Left ventricle myocardium inferior (tissue), 1 donor: ENCODE results near the gene XRN2. TPM values are rescaled to one million over a fixed set of nuclear protein-coding genes. Genes with fewer than 3 reads are reported as not detected.

Experiments used
- DNase-seq: peaks from one replicate; pipeline ENCODE4 v3.0.0-alpha.2; 2020
- H3K27ac ChIP-seq: fragments of 200-600 bp; replicated peaks from 2 replicates; pipeline ENCODE4 v1.8.0; 2021
- H3K27me3 ChIP-seq: fragments of 200-600 bp; 2 replicates; pipeline ENCODE4 v1.8.0; 2021; ENCODE audit warnings: low read depth
- H3K36me3 ChIP-seq: fragments of 200-600 bp; 2 replicates; pipeline ENCODE4 v1.8.0; 2021
- H3K4me1 ChIP-seq: fragments of 200-600 bp; 2 replicates; pipeline ENCODE4 v1.8.0; 2021
- H3K4me3 ChIP-seq: fragments of 200-600 bp; 2 replicates; pipeline ENCODE4 v1.8.0; 2021; ENCODE audit warnings: mild to moderate bottlenecking, moderate library complexity
- H3K9me3 ChIP-seq: fragments of 200-600 bp; replicated peaks from 2 replicates; pipeline ENCODE4 v1.8.0; 2021
- CTCF ChIP-seq: fragments of 200-600 bp; IDR thresholded peaks from 2 replicates; pipeline ENCODE4 v1.8.0; 2021; ENCODE audit warnings: antibody characterized with exemption, mild to moderate bottlenecking, borderline replicate concordance
- intact Hi-C: fragments of 100-400 bp; cut with micrococcal nuclease; formaldehyde crosslinking; loops from one replicate; pipeline ENCODE4 v1.11.0; 2022
- total RNA-seq: library from RNA; stranded (reverse); fragmentation: NEBNext Ultra II Directional; extraction: Animal tissue kit (Norgen Biotek cat#: 25700); gene quantifications from one replicate; pipeline ENCODE4 v1.2.1, GENCODE V29; 2021
- donor health status: DM: no; HTN: yes; CAD: no; lungs with severe emphysema.

Gene XRN2
- total RNA-seq, 1 donor from 2014 or later: 33.7 TPM

DNA sequence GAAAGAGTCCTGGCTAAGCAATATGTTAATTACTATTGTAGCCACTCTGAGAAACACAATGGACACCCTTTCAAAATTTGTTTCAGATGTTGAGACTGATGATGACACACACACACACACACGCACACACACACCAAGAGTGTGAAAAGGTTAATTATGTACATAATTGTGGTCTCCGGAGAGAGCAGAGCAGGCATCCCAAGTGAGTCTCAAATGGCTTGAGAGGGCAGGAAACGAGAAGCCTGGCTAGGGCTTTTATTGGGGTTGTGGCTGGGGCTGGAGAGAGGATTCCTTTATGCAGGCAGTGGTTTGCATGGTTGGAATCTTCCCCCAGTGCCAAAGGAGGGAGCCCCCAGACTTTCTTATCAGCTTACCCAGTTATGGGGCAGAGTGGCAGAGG lies 132.4 kb downstream of the XRN2 start:
- no peak for DNase-seq
- TF ChIP-seq CTCF: no peak
- no peaks in the 10 kb centered on the region for H3K4me1 ChIP-seq
- no peaks in the 10 kb centered on the region for H3K9me3 ChIP-seq
- H3K27me3 ChIP-seq: peaks cover 68% of the 10 kb centered on the region
- no peak overlapping the region for H3K4me3 ChIP-seq
- intact Hi-C loops: no loop called here
- no peak overlapping the region for H3K27ac ChIP-seq
- H3K36me3 ChIP-seq: no peaks in the 10 kb centered on the region

DNA sequence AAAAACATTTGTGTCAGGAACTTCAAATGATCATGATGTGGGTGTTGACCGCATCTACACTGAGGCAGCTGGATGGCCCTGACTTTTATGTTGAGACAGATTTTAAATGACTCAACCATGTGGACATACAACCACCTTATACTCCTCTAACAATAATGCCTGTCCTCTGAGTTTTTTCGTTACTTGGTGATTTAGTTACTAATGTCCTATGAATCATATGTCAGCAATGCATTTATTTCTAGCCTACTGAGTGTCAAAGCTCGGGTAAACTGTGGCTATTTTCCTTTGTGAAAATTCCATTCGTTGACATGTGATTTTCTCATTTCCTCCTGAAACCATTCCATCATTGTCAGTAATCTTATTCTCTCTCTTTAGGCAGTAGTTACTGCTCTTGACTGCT lies 133.1 kb downstream of the XRN2 start:
- H3K4me1 ChIP-seq: no peaks in the 10 kb centered on the region
- intact Hi-C loops: no loop called here
- H3K4me3 ChIP-seq: no peak overlapping the region
- H3K9me3 ChIP-seq: no peaks in the 10 kb centered on the region
- no peak for DNase-seq
- no peaks in the 10 kb centered on the region for H3K36me3 ChIP-seq
- no peak for TF ChIP-seq CTCF
- peaks cover 68% of the 10 kb centered on the region for H3K27me3 ChIP-seq
- H3K27ac ChIP-seq: no peak overlapping the region

DNA sequence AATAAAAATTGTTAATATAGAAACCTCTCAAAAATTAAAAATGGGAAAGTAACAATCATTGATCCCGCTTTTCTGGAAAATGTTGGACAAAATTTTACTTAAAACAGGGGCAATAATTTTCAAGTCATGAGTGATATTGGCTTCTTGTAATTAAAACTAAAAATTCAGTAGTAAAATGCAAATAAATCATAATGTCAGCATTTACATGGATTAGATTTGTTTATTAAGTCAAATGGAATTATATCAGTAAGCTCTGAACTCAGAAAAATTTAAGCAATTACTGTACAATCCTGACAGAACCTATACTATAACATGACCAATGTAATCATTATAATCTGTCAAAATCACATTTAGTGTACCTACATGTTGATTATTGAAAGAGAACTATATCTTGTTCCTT lies 134.1 kb downstream of the XRN2 start:
- no peak overlapping the region for H3K27ac ChIP-seq
- H3K36me3 ChIP-seq: no peaks in the 10 kb centered on the region
- intact Hi-C loops: no loop called here
- no peaks in the 10 kb centered on the region for H3K4me1 ChIP-seq
- H3K9me3 ChIP-seq: no peaks in the 10 kb centered on the region
- TF ChIP-seq CTCF: no peak
- no peak for DNase-seq
- H3K27me3 ChIP-seq: peaks cover 70% of the 10 kb centered on the region
- H3K4me3 ChIP-seq: no peak overlapping the region

DNA sequence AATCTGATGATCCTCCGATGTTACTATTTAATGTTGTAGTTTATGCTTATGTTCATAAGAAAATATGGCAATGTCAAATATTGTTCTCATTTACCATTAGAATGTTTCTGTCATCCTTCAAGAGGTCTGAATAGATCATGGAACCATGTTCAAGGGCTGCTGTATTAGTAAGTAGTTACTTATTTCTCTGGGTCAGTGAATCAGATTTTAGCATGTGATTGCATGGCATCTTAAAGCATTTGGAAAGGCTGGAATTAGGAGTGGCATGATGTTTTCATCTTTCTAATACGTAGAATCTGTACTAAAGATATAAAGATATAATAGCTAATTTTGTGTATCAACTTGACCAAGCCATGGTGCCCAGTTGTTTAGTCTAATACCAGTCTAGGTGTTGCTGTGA lies 134.7 kb downstream of the XRN2 start:
- no peak for TF ChIP-seq CTCF
- H3K4me1 ChIP-seq: no peaks in the 10 kb centered on the region
- intact Hi-C loops: no loop called here
- H3K9me3 ChIP-seq: no peaks in the 10 kb centered on the region
- peaks cover 64% of the 10 kb centered on the region for H3K27me3 ChIP-seq
- H3K4me3 ChIP-seq: no peak overlapping the region
- DNase-seq: no peak
- H3K36me3 ChIP-seq: no peaks in the 10 kb centered on the region
- no peak overlapping the region for H3K27ac ChIP-seq

Other genes with a start within 250 kb of the XRN2 start
- gene LINC00237, start 197.0 kb upstream of the XRN2 start, total RNA-seq: not detected
- 42.3 TPM for gene KIZ, start 177.2 kb upstream of the XRN2 start, total RNA-seq
- gene NKX2-4, start 94.2 kb downstream of the XRN2 start, total RNA-seq: not detected
- not detected for gene NKX2-2, start 210.7 kb downstream of the XRN2 start, total RNA-seq